GM23248 (cell line): ENCODE results near the gene MYO1D.

Experiments used
- EZH2 ChIP-seq: fragments of 200-600 bp; sonication (generic); IDR thresholded peaks from 2 replicates; pipeline ENCODE4 v1.6.1; 2018; ENCODE audit warnings: antibody characterized with exemption, mild to moderate bottlenecking; ENCODE audit not compliant: insufficient read depth, poor library complexity, severe bottlenecking
- EZH2phosphoT487 ChIP-seq: fragments of 200-600 bp; sonication (generic); IDR thresholded peaks from 2 replicates; pipeline ENCODE4 v1.6.1; 2018; ENCODE audit warnings: antibody characterized with exemption, moderate library complexity, mild to moderate bottlenecking, low read depth; ENCODE audit not compliant: insufficient read depth

- no peak for TF ChIP-seq EZH2phosphoT487
- no peak for TF ChIP-seq EZH2
These were observed 253.7 kb downstream of the MYO1D start for GRCh38 chr17:32623196-32623595.
